PC-3 (cell line): ENCODE data around the gene KCNQ1OT1. TPM values are rescaled to one million over a fixed set of nuclear protein-coding genes. Genes with fewer than 3 reads are reported as not detected.

Experiments used
- ATAC-seq: fragments of 200-7000 bp; cut with Tn5 transposase; 2 replicates; pipeline ENCODE4 v1.9.1; 2020; ENCODE audit warnings: mild to moderate bottlenecking, moderate library complexity
- BruUV-seq: library from RNA; stranded (reverse); fragments of 400-500 nt; replicated peaks from 2 replicates; lab custom pipeline; 2021; lab: Mats Ljungman, UMichigan
- CTCF ChIA-PET: fragments of 300-600 bp; sonication (Branson Sonifier 250); formaldehyde crosslinking; loops from one replicate; lab custom pipeline; 2022; ENCODE audit warnings: antibody characterized with exemption; lab: Charles Lee
- POLR2A ChIA-PET: fragments of 300-600 bp; sonication (Branson Sonifier 250); formaldehyde crosslinking; loops from one replicate; lab custom pipeline; 2022; ENCODE audit warnings: antibody characterized with exemption; ENCODE audit not compliant: unreplicated experiment; lab: Charles Lee
- DNase-seq: peaks from one replicate; pipeline ENCODE4 v3.0.0-alpha.2; 2015
- H2AFZ ChIP-seq: fragments of 300-600 bp; sonication (generic); 2 replicates; pipeline ENCODE4 v1.6.0; 2016; ENCODE audit warnings: antibody characterized with exemption, low read length
- H3F3A ChIP-seq: fragments of 300-600 bp; sonication (generic); one replicate; pipeline ENCODE4 v1.6.0; 2017; ENCODE audit warnings: antibody characterized with exemption, low read length, control low read depth, mild to moderate bottlenecking; ENCODE audit not compliant: unreplicated experiment
- H3K27ac ChIP-seq: fragments of 300-600 bp; sonication (generic); 2 replicates; pipeline ENCODE4 v1.5.1; 2016; ENCODE audit warnings: mild to moderate bottlenecking, low read length
- H3K27me3 ChIP-seq: fragments of 300-600 bp; sonication (generic); 2 replicates; pipeline ENCODE4 v1.6.1; 2016; ENCODE audit warnings: low read length, mixed read lengths
- H3K36me3 ChIP-seq: fragments of 300-600 bp; sonication (generic); 2 replicates; pipeline ENCODE4 v1.6.1; 2016; ENCODE audit warnings: low read depth, mixed run types, low read length, mixed read lengths
- H3K4me1 ChIP-seq: fragments of 300-600 bp; sonication (generic); 2 replicates; pipeline ENCODE4 v1.5.1; 2016; ENCODE audit warnings: low read length; ENCODE audit not compliant: insufficient read depth
- H3K4me2 ChIP-seq: fragments of 300-600 bp; sonication (generic); 2 replicates; pipeline ENCODE4 v1.6.0; 2016; ENCODE audit warnings: low read length
- H3K4me3 ChIP-seq: fragments of 300-600 bp; sonication (generic); 2 replicates; pipeline ENCODE4 v1.5.1; 2016; ENCODE audit warnings: mild to moderate bottlenecking, low read length, mixed read lengths
- H3K79me2 ChIP-seq: fragments of 300-600 bp; sonication (generic); 2 replicates; pipeline ENCODE4 v1.6.1; 2017; ENCODE audit warnings: low read length, mixed read lengths
- H3K9ac ChIP-seq: fragments of 300-600 bp; sonication (generic); 2 replicates; pipeline ENCODE4 v1.6.0; 2016; ENCODE audit warnings: mild to moderate bottlenecking, low read length
- H3K9me2 ChIP-seq: fragments of 300-600 bp; sonication (generic); replicated peaks from 2 replicates; pipeline ENCODE4 v1.6.1; 2016; ENCODE audit warnings: mixed run types, low read length, mixed read lengths
- H3K9me3 ChIP-seq: fragments of 300-600 bp; sonication (generic); 2 replicates; pipeline ENCODE4 v1.6.1; 2016; ENCODE audit warnings: low read length, mixed read lengths
- H4K20me1 ChIP-seq: fragments of 300-600 bp; sonication (generic); 2 replicates; pipeline ENCODE4 v1.6.1; 2016; ENCODE audit warnings: low read length, mixed read lengths
- CTCF ChIP-seq: fragments of 300-600 bp; sonication (generic); conservative IDR thresholded peaks from 2 replicates; pipeline ENCODE4 v1.5.1; 2017; ENCODE audit warnings: antibody characterized with exemption, low read depth, mild to moderate bottlenecking, low read length
- EZH2 ChIP-seq: fragments of 300-600 bp; sonication (generic); IDR thresholded peaks from one replicate; pipeline ENCODE4 v1.6.1; 2017; ENCODE audit warnings: antibody characterized with exemption, mild to moderate bottlenecking, low read length; ENCODE audit not compliant: unreplicated experiment
- EZH2phosphoT487 ChIP-seq: fragments of 300-600 bp; sonication (generic); IDR thresholded peaks from 2 replicates; pipeline ENCODE4 v1.6.1; 2018; ENCODE audit warnings: mild to moderate bottlenecking, antibody characterized with exemption, low read length, borderline replicate concordance
- intact Hi-C: fragments of 100-400 bp; cut with micrococcal nuclease; formaldehyde crosslinking; loops from 2 replicates; pipeline ENCODE4 v1.9.0; 2023
- total RNA-seq: library from RNA; depleted of rRNA; stranded (reverse); fragments of >200 nt; gene quantifications from 2 replicates; pipeline ENCODE4 v1.2.3, GENCODE V29; 2014

KCNQ1OT1 gene
- total RNA-seq, 1 experiment from 2014 or later = 1.5 TPM

GRCh38 chr11:2746401-2747247 is 46.8 kb upstream of the KCNQ1OT1 start:
- ATAC-seq (no peak), DNase-seq (no peak)
- H3K4me2 ChIP-seq = no peak overlapping the region
- intact Hi-C loops = no loop called here
- no peaks in the 10 kb centered on the region for H3K9me3 ChIP-seq
- H4K20me1 ChIP-seq = no peaks in the 10 kb centered on the region
- no peak overlapping the region for H3K27ac ChIP-seq
- peaks cover 9% of the 10 kb centered on the region for H3K4me1 ChIP-seq
- H2AFZ ChIP-seq = no peak overlapping the region
- ChIA-PET CTCF (no interaction called here), POLR2A (no interaction called here)
- TF ChIP-seq EZH2phosphoT487 = no peak
- TF ChIP-seq CTCF = no peak
- no TSS peak for BruUV-seq
- no peak overlapping the region for H3K4me3 ChIP-seq
- no peaks in the 10 kb centered on the region for H3K9me2 ChIP-seq
- no peaks in the 10 kb centered on the region for H3K27me3 ChIP-seq
- H3K36me3 ChIP-seq = no peaks in the 10 kb centered on the region
- H3F3A ChIP-seq = no peaks in the 10 kb centered on the region
- no peak overlapping the region for H3K9ac ChIP-seq
- no peaks in the 10 kb centered on the region for H3K79me2 ChIP-seq

GRCh38 chr11:2745511-2745910 is 45.7 kb upstream of the KCNQ1OT1 start:
- TF ChIP-seq EZH2 (no peak), EZH2phosphoT487 (no peak), CTCF (no peak)
- no TSS peak for BruUV-seq
- Histone ChIP-seq H3F3A (no peaks in the 10 kb centered on the region), H3K9me2 (no peaks in the 10 kb centered on the region), H3K4me3 (no peak overlapping the region), H3K4me2 (no peak overlapping the region), H3K9me3 (no peaks in the 10 kb centered on the region), H3K79me2 (no peaks in the 10 kb centered on the region), H3K36me3 (no peaks in the 10 kb centered on the region), H4K20me1 (no peaks in the 10 kb centered on the region), H3K27ac (no peak overlapping the region), H2AFZ (no peak overlapping the region), H3K9ac (no peak overlapping the region), H3K4me1 (peaks cover 15% of the 10 kb centered on the region), H3K27me3 (no peaks in the 10 kb centered on the region)
- DNase-seq = no peak
- ChIA-PET CTCF (no interaction called here), POLR2A (no interaction called here)
- intact Hi-C loops = no loop called here
- no peak for ATAC-seq

- Histone ChIP-seq H4K20me1 (no peaks in the 10 kb centered on the region), H2AFZ (no peak overlapping the region), H3K4me1 (peaks cover 15% of the 10 kb centered on the region), H3K79me2 (no peaks in the 10 kb centered on the region), H3K36me3 (no peaks in the 10 kb centered on the region), H3K9me2 (no peaks in the 10 kb centered on the region), H3K9ac (no peak overlapping the region), H3F3A (no peaks in the 10 kb centered on the region), H3K4me3 (no peak overlapping the region), H3K9me3 (no peaks in the 10 kb centered on the region), H3K27ac (no peak overlapping the region), H3K4me2 (no peak overlapping the region), H3K27me3 (no peaks in the 10 kb centered on the region)
- no TSS peak for BruUV-seq
- ChIA-PET CTCF (no interaction called here), POLR2A (no interaction called here)
- TF ChIP-seq CTCF (no peak), EZH2phosphoT487 (no peak), EZH2 (no peak)
- intact Hi-C loops = no loop called here
- DNase-seq = no peak
- no peak for ATAC-seq
Measured at GRCh38 chr11:2744166-2744565, 44.4 kb upstream of the KCNQ1OT1 start.
